HepG2 (cell line): ENCODE measurements around the gene SF3B2. TPM values are rescaled to one million over a fixed set of nuclear protein-coding genes. Genes with fewer than 3 reads are reported as not detected.

Source experiments
- ARNT ChIP-seq: fragments of 450-650 bp; IDR thresholded peaks from 2 replicates; pipeline ENCODE4 v1.6.1; 2017
- HMGXB4 ChIP-seq, 2 experiments: sonication (generic) in 1 of 2; formaldehyde crosslinking in 1 of 2; IDR thresholded peaks; 2 replicates each; pipeline versions ENCODE4 v1.4.0 to v1.6.1; 2018 to 2020; ENCODE audit warnings: missing genetic modification reagents in 2 of 2, borderline replicate concordance in 1 of 2, low read depth in 1 of 2, mild to moderate bottlenecking in 1 of 2, missing biosample characterization in 1 of 2
- MXI1 ChIP-seq: IDR thresholded peaks from 3 replicates; pipeline ENCODE4 v1.6.1; 2012; ENCODE audit warnings: low read depth, low read length, inconsistent platforms, borderline replicate concordance
- PCBP2 ChIP-seq: fragments of 200-400 bp; formaldehyde crosslinking; optimal IDR thresholded peaks from 2 replicates; pipeline ENCODE3; 2018; ENCODE audit warnings: low read length, low read depth; ENCODE audit not compliant: poor library complexity, severe bottlenecking
- RNF2 ChIP-seq: fragments of 450-650 bp; conservative IDR thresholded peaks from 2 replicates; pipeline ENCODE4 v1.6.1; 2016; ENCODE audit warnings: low read depth
- ZBTB49 ChIP-seq: sonication (generic); formaldehyde crosslinking; IDR thresholded peaks from 2 replicates; pipeline ENCODE4 v1.4.0; 2020; ENCODE audit warnings: missing genetic modification reagents, borderline replicate concordance
- ZC3H4 ChIP-seq: sonication (generic); formaldehyde crosslinking; IDR thresholded peaks from 2 replicates; pipeline ENCODE4 v1.4.0; 2020; ENCODE audit warnings: missing genetic modification reagents, borderline replicate concordance
- ZNF281 ChIP-seq: sonication (generic); formaldehyde crosslinking; IDR thresholded peaks from 2 replicates; pipeline ENCODE4 v1.4.0; 2020; ENCODE audit warnings: missing genetic modification reagents, borderline replicate concordance
- ZNF318 ChIP-seq: sonication (generic); formaldehyde crosslinking; IDR thresholded peaks from 2 replicates; pipeline ENCODE4 v1.4.0; 2020; ENCODE audit warnings: mild to moderate bottlenecking, missing genetic modification reagents
- ZNF33A ChIP-seq: sonication (generic); formaldehyde crosslinking; IDR thresholded peaks from 2 replicates; pipeline ENCODE4 v1.5.1; 2020; ENCODE audit warnings: missing genetic modification reagents, mild to moderate bottlenecking, moderate library complexity, borderline replicate concordance
- ZNF879 ChIP-seq: sonication (generic); formaldehyde crosslinking; IDR thresholded peaks from 2 replicates; pipeline ENCODE4 v1.8.1; 2023; ENCODE audit warnings: missing genetic modification reagents
- polyA plus RNA-seq, 8 experiments: library from polyadenylated mRNA; depleted of rRNA in 3 of 8; stranded (reverse) in 7 of 8; unstranded in 1 of 8; fragments of >200 nt; fragmentation: Illumina TruSeq in 4 of 8; extraction: Trizol in 4 of 8; gene quantifications; 2 replicates each; pipeline versions ENCODE4 v1.2.1 to v1.2.3, GENCODE V29; 2011 to 2016; ENCODE audit warnings: low read depth in 4 of 8, missing spikeins in 1 of 8, mixed read lengths in 1 of 8; ENCODE audit not compliant: insufficient read depth in 1 of 8
- total RNA-seq, 5 experiments: library from RNA; depleted of rRNA; stranded (reverse); fragments of >200 nt; fragmentation: Illumina TruSeq; extraction: Trizol; gene quantifications; 2 replicates each; pipeline ENCODE4 v1.2.3, GENCODE V29; 2016; ENCODE audit warnings: low read depth in 1 of 5

The SF3B2 gene
- total and polyA plus RNA-seq, 2 of the 13 experiments (the other 11 are each of a cell fraction or from before 2014, with no cell fraction given): 70.4 to 153 TPM

GRCh38 chr11:66051766-66052663, at the start of gene SF3B2 (continued):
- TF ChIP-seq ZNF318 (CRISPR knock-in tag) (no peak), RNF2 (0 out of 2 replicates have a peak, but pooled peaks have one; percentile 23), HMGXB4 (CRISPR knock-in tag; IDR thresholded peaks at IDR 0.05; ENCODE audit: borderline replicate concordance in 1 of 2, low read depth in 1 of 2) (peak; percentile 84 to 90; a peak in 3 of 4 replicates), PCBP2 (no peak), ZNF33A (CRISPR knock-in tag) (peak; percentile 73; the same call in 1 of the 2 replicates), ZNF879 (CRISPR knock-in tag) (peak; percentile 75; the same call in 1 of the 2 replicates), ZC3H4 (CRISPR knock-in tag) (no peak), MXI1 (peak; percentile 76; the same call in 2 of the 3 replicates), ZNF281 (CRISPR knock-in tag) (0 out of 2 replicates have a peak, but pooled peaks have one; percentile 13), ZBTB49 (CRISPR knock-in tag) (no peak; the same call in 1 of the 2 replicates), ARNT (no peak)
